Muscle of leg (tissue), 11 donors: ENCODE results near the gene CDH4. TPM values are rescaled to one million over a fixed set of nuclear protein-coding genes. Genes with fewer than 3 reads are reported as not detected.

Source experiments
- DNase-seq: peaks from one replicate; pipeline ENCODE4 v3.0.0; 2013
- H3K27ac ChIP-seq: one replicate; pipeline ENCODE4 v1.5.1; 2013; ENCODE audit warnings: mild to moderate bottlenecking, low read length, control low read depth
- H3K27me3 ChIP-seq: one replicate; pipeline ENCODE4 v1.6.1; 2013; ENCODE audit warnings: low read length; ENCODE audit not compliant: control insufficient read depth, insufficient read depth
- H3K36me3 ChIP-seq: one replicate; pipeline ENCODE4 v1.6.1; 2013; ENCODE audit warnings: low read length; ENCODE audit not compliant: control insufficient read depth, insufficient read depth
- H3K4me1 ChIP-seq: one replicate; pipeline ENCODE4 v1.6.1; 2013; ENCODE audit warnings: low read length; ENCODE audit not compliant: control insufficient read depth, insufficient read depth
- H3K4me3 ChIP-seq: one replicate; pipeline ENCODE4 v1.5.1; 2013; ENCODE audit warnings: low read length, control low read depth
- H3K9me3 ChIP-seq: replicated peaks from 2 replicates; pipeline ENCODE4 v1.6.1; 2013; ENCODE audit warnings: low read depth, low read length; ENCODE audit not compliant: control insufficient read depth
- WGBS: methylation state at CpG from one replicate; pipeline ENCODE4 v1.1.5; 2013; ENCODE audit warnings: missing lambda C conversion rate; ENCODE audit not compliant: insufficient coverage; 5-methylcytosine and 5-hydroxymethylcytosine counted together
- polyA plus RNA-seq, 8 donors: library from polyadenylated mRNA; unstranded; fragments of 120-200 nt; gene quantifications; one replicate each; pipeline versions ENCODE4 v1.2.1 to v1.2.3, GENCODE V29; 2013; ENCODE audit warnings: inconsistent platforms in 1 of 8, low replicate concordance in 1 of 8; ENCODE audit not compliant: insufficient read length in 8 of 8, insufficient read depth in 1 of 8
- total RNA-seq: library from RNA; stranded (reverse); fragments of 120-200 nt; gene quantifications from one replicate; pipeline ENCODE4 v1.2.4, GENCODE V29; 2013

CDH4 gene
- total and polyA plus RNA-seq, 9 donors: 0.66 to 1.4 (median 1.2) TPM

DNA sequence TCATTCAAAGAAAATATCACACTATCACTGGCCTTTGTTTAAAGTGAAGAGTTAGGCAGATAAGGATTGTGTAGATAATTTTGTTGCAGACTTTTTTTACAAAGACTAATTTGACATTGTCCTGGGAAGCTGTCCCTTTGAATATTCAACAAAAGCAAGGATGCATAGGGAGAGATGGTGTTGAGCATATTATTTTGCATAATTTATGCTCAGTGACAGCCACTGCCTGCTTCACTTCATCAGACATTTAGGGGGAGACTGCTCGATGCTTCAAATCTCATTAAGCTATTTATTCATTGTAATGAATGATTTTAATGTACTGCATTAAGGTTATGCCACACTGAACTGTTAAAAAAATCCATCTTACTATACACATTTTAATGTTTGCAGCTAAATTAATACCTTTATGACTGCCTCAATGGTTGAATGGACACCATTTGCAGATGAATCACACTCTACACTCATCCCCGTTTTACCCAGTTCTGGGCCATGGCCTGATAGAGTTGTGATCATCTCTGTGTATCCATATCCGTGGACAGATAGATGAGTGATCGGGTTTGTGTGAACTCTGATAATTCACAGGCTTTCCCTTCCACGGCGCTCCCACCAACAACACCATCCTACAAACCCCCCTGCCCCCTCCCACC, 128.0 kb downstream of the CDH4 start:
- H3K27ac ChIP-seq: no peak overlapping the region
- no peak for DNase-seq
- no CpG with 5 or more reads among the region's 6 CpGs for WGBS
- H3K4me1 ChIP-seq: peaks cover 3% of the 10 kb centered on the region
- H3K36me3 ChIP-seq: no peaks in the 10 kb centered on the region
- peaks cover 5% of the 10 kb centered on the region for H3K9me3 ChIP-seq
- no peak overlapping the region for H3K4me3 ChIP-seq
- no peaks in the 10 kb centered on the region for H3K27me3 ChIP-seq

DNA sequence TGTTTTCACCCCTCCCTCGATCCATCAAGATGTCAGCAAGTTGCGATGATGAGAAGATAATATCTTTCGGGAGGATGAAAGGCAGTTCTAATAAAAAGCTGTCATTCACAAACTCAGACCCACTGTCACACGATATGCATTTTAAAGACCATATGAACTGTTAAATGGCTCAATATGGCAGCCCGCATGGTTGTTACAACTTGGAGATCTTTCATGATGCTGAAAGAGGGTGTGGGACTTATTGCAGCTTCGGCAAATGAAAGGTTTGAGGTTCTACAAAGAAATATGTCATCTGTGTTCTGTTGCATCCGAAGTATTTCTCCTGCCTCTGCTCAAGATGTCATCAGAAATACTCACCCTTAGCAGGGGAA, 128.5 kb downstream of the CDH4 start:
- Histone ChIP-seq H3K36me3 (no peaks in the 10 kb centered on the region), H3K4me3 (no peak overlapping the region), H3K27me3 (no peaks in the 10 kb centered on the region), H3K27ac (no peak overlapping the region), H3K9me3 (peaks cover 5% of the 10 kb centered on the region), H3K4me1 (peaks cover 5% of the 10 kb centered on the region)
- 51% methylated on average over 2 of the region's 7 CpGs for WGBS
- DNase-seq: no peak

DNA sequence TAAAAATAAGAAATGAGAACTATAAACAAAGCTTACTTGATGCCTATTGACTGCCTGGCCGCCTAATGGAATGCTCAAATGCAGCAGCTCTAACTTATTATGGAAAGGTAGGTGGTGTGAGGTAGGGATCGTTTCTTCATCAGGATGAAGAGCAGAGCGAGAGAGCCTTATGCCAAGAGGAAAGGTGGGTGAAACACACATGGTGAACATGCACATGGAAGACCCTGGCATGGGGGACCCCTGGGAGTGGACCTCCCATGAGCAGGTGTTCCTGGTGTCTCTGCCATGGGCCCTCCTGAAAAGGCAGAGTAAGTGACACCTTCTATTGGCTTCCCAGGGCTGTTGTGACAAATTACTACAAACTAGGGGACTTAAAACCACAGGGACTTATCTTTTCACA, 130.1 kb downstream of the CDH4 start:
- Histone ChIP-seq H3K27me3 (no peaks in the 10 kb centered on the region), H3K36me3 (no peaks in the 10 kb centered on the region), H3K9me3 (peaks cover 5% of the 10 kb centered on the region), H3K4me3 (no peak overlapping the region), H3K27ac (no peak overlapping the region), H3K4me1 (peaks cover 17% of the 10 kb centered on the region)
- no peak for DNase-seq
- WGBS: 81% methylated on average over 3 of the region's 3 CpGs

DNA sequence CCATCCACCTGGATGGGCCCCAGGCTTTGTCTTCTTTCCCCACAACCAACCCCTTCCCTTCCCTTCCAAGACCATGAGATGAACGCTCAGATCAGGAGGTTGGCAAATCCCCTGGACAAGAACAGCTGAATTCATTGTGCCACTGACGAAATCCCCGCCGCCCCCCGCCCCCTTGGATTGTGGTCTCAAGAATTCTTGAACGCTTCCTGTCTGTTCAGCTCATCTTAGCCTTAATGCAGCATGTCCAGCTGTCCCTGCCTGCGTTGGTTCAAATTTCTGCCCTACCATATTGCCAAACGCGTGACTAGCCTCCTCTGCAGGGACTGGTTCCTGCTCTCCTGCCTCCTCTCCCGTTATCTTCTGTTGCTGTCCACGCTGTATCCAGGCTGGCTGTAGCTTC, 133.2 kb downstream of the CDH4 start:
- Histone ChIP-seq H3K27me3 (no peaks in the 10 kb centered on the region), H3K4me1 (peaks cover 25% of the 10 kb centered on the region), H3K4me3 (no peak overlapping the region), H3K36me3 (no peaks in the 10 kb centered on the region), H3K9me3 (peaks cover 5% of the 10 kb centered on the region), H3K27ac (peak overlapping the region; percentile 51)
- WGBS: 67% methylated on average over 10 of the region's 11 CpGs
- DNase-seq: peak; percentile 35

DNA sequence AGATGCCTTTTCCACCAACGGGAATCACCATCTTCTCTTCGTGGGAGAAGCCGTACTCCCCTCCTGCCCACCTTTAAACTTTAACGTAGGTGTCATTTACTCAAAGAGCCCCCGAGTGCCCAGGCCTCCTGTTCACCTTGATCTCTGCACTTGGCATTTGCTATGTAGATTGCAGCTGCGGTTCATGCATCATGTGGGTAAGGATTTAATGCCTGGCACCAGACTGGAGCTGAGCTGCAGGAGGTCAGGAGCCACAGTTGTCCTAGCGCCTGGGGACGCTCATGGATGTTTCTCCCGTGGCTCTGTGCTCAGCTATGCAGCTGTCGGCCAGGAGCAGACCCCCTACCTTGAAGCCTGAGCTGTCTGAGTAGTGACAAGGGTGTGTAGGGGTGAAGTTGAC, 133.7 kb downstream of the CDH4 start:
- Histone ChIP-seq H3K4me3 (no peak overlapping the region), H3K27ac (peak overlapping the region; percentile 51), H3K9me3 (peaks cover 5% of the 10 kb centered on the region), H3K36me3 (no peaks in the 10 kb centered on the region), H3K4me1 (peaks cover 25% of the 10 kb centered on the region), H3K27me3 (no peaks in the 10 kb centered on the region)
- DNase-seq: peak; percentile 30
- 81% methylated on average over 8 of the region's 10 CpGs for WGBS

DNA sequence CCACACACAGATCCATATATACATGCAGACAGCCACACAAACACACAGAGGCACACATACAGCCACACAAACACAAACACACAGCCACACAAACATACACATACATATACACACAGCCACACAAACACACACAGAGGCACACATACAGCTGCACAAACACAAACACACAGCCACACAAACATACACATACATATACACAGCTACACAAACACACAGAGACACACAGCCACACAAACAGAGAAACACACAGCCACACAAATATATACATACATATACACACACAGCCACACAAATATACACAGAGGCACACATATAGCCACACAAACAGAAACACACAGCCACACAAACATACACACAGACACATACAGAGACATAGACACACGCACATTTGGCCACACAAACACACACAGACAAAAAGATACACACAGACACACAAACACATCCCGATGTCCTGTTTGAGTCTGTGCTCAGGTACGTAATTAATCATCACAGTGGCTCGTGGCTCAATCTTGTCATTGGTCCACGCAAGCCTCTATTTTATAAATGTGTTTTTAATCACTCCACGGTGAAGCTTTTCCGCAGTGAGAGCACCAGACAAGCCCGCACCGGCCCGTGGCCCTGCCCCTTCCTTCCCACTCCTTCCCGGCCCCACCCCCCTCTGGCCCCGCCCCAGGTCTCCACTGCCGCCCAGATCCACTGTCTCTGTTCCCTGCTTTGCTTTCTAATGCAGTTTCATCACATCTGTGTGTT, 135.3 kb downstream of the CDH4 start:
- peak; percentile 40 for DNase-seq
- H3K4me1 ChIP-seq: peaks cover 25% of the 10 kb centered on the region
- H3K27me3 ChIP-seq: no peaks in the 10 kb centered on the region
- H3K27ac ChIP-seq: no peak overlapping the region
- H3K4me3 ChIP-seq: no peak overlapping the region
- no peaks in the 10 kb centered on the region for H3K36me3 ChIP-seq
- peaks cover 2% of the 10 kb centered on the region for H3K9me3 ChIP-seq
- WGBS: 14% methylated on average over 7 of the region's 13 CpGs

DNA sequence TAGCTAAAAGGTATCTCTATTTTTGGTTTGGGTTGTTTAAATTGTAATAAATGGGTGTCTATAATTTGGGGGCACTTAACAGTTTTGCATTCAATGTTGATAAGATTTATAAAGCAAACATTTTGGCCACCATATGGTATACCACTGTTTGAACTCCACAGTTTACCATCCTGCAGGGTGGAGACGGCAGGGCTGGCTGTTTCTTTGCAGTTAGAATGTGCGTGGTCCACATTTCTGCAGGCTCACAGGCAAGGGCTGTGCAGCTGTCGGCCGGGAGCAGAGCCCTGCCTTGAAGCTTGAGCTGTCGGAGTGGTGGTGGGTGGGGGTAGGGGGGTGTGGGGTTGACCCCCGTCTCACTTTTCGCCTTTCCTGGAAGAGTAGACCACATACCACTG, 135.9 kb downstream of the CDH4 start:
- Histone ChIP-seq H3K36me3 (no peaks in the 10 kb centered on the region), H3K27ac (no peak overlapping the region), H3K9me3 (no peaks in the 10 kb centered on the region), H3K27me3 (no peaks in the 10 kb centered on the region), H3K4me3 (no peak overlapping the region), H3K4me1 (peaks cover 25% of the 10 kb centered on the region)
- peak; percentile 8 for DNase-seq
- 48% methylated on average over 2 of the region's 7 CpGs for WGBS

DNA sequence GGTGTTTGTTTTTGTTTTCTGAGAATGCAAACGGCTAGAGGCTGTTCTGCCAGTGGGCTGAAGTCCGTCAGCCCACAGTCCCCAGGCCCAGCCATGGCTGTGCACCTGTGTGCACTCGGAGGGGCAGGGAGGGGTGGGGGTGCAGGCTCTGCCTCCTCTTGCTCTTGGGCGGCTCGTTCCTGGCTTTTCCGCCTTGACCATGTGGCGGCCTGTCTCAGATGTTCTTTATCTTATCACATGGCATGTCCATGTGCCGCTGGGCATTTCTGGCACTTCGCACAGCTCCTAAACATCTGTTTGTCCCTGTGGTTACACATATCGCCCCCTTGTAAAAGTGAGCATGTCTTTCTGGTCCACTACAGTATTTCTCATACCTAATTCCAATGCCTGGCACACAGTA, 137.0 kb downstream of the CDH4 start:
- Histone ChIP-seq H3K4me3 (no peak overlapping the region), H3K9me3 (no peaks in the 10 kb centered on the region), H3K27ac (no peak overlapping the region), H3K36me3 (no peaks in the 10 kb centered on the region), H3K4me1 (peaks cover 25% of the 10 kb centered on the region), H3K27me3 (no peaks in the 10 kb centered on the region)
- 77% methylated on average over 6 of the region's 10 CpGs for WGBS
- DNase-seq: no peak

DNA sequence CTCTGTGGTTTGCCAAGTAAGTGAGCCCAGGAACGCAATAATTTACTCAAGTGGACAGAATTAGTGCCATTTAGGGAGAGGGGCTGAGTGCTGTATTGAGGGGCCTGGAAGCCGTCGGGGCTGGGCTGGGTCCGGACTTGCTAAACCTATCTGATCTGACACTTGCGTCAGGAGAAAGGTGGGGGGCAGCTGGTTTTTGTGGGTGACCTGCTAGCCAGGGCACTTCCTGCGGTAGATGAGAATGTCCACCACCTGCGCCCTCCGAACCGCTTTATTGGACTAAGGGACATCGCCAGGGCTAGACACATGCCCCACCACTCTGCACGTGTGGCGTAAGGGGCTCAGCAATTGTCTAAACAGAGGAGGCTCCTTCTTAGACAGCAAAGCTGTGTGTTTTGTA, 139.1 kb downstream of the CDH4 start:
- Histone ChIP-seq H3K9me3 (no peaks in the 10 kb centered on the region), H3K36me3 (no peaks in the 10 kb centered on the region), H3K27ac (no peak overlapping the region), H3K4me1 (peaks cover 13% of the 10 kb centered on the region), H3K27me3 (no peaks in the 10 kb centered on the region), H3K4me3 (no peak overlapping the region)
- 70% methylated on average over 10 of the region's 12 CpGs for WGBS
- no peak for DNase-seq

DNA sequence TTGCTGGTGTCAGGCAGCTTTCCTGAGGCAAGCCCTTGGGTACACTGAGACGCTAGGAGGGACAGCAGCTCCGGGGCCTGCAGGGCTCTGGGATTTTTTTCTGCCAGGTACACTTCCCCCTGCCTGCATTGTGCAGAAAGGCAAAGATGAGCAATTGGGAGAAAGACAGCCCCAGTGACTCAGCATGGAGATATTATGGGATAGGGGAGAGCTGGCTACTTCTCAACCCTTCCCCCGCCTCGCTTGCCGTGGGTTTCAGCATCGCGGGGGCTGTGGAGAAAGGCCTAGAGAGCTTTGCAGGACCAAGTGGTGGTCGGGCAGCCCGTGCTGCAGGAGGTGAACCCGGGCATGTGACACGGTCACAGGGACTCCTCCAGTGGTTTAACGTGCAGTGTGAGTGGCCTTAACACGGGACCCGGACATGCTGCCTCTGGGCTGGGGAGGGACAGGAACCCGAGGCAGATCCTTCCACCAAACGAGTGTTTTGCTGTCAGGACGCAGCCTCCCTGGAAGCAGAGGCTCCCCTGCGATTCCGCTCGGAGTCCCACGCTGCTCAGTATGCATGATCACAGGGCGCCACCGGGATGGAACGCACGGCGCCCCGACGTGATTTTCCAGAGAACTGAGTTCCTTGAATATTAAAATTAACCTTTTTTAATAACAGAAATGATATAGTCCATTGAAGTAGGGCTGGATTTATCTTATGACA, 139.9 kb downstream of the CDH4 start:
- WGBS: 61% methylated on average over 18 of the region's 28 CpGs
- Histone ChIP-seq H3K27ac (no peak overlapping the region), H3K27me3 (no peaks in the 10 kb centered on the region), H3K36me3 (no peaks in the 10 kb centered on the region), H3K4me3 (no peak overlapping the region), H3K9me3 (no peaks in the 10 kb centered on the region), H3K4me1 (peaks cover 7% of the 10 kb centered on the region)
- DNase-seq: no peak
